ENCODE results near the gene TRIM39.
"Not testable (repeated sequence)": the region's sequence is repeated elsewhere in the genome, so short reads cannot be mapped to it uniquely, and the experiment has no call there.

The TRIM39 gene

GRCh38 chr6:30326526-30327231, at the start of gene TRIM39:
TRIM39 (plus strand) TSS chr6:30326927; CDS start chr6:30329318, 2,391 bp downstream.
- TF ChIP-seq, protein P1, sequence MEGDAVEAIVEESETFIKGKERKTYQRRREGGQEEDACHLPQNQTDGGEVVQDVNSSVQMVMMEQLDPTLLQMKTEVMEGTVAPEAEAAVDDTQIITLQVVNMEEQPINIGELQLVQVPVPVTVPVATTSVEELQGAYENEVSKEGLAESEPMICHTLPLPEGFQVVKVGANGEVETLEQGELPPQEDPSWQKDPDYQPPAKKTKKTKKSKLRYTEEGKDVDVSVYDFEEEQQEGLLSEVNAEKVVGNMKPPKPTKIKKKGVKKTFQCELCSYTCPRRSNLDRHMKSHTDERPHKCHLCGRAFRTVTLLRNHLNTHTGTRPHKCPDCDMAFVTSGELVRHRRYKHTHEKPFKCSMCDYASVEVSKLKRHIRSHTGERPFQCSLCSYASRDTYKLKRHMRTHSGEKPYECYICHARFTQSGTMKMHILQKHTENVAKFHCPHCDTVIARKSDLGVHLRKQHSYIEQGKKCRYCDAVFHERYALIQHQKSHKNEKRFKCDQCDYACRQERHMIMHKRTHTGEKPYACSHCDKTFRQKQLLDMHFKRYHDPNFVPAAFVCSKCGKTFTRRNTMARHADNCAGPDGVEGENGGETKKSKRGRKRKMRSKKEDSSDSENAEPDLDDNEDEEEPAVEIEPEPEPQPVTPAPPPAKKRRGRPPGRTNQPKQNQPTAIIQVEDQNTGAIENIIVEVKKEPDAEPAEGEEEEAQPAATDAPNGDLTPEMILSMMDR (IDR thresholded peaks at IDR 0.05; ENCODE audit: low read depth, low read length, missing control alignments): no peak
- in situ Hi-C loops (cut with HindIII; ENCODE audit: low sequenced_read_pairs): no loop called here
- peak within 1 kb of the TSS; percentile 86 for H3K4me3 ChIP-seq (ENCODE audit: low read depth, low read length)

GRCh38 chr6:30280988-30281387, 45.7 kb upstream of the TRIM39 start:
- in situ Hi-C loops (cut with HindIII; ENCODE audit: low sequenced_read_pairs): not testable (repeated sequence)

More at GRCh38 chr6:30326526-30327231, at the start of gene TRIM39:
- peak; percentile 36 for DNase-seq (ENCODE audit: low read depth)

DNA sequence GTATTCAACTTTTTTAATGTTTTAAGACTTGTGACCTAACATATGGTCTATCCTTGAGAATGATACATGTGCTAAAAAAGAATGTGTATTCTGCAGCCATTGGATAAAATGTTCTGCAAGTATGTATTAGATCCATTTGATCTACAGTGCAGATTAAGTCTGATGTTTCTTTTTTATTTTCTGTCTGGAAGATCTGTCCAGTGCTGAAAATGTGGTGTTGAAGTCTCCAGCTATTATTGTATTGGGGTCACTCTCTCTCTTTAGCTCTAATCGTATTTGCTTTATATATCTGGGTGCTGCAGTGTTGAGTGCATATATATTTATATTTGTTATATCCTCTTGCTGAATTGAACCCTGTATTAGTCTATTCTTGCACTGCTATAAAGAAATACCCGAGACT, 44.2 kb upstream of the TRIM39 start:
- in situ Hi-C loops (cut with HindIII; ENCODE audit: low sequenced_read_pairs): no loop called here
- DNase-seq (ENCODE audit: low read depth): no peak
- TF ChIP-seq, protein P1 (IDR thresholded peaks at IDR 0.05; ENCODE audit: low read depth, low read length, missing control alignments): no peak

More at GRCh38 chr6:30280988-30281387, 45.7 kb upstream of the TRIM39 start:
- not testable (repeated sequence) for H3K4me3 ChIP-seq (ENCODE audit: low read depth, low read length); DNase-seq (ENCODE audit: low read depth)

DNA sequence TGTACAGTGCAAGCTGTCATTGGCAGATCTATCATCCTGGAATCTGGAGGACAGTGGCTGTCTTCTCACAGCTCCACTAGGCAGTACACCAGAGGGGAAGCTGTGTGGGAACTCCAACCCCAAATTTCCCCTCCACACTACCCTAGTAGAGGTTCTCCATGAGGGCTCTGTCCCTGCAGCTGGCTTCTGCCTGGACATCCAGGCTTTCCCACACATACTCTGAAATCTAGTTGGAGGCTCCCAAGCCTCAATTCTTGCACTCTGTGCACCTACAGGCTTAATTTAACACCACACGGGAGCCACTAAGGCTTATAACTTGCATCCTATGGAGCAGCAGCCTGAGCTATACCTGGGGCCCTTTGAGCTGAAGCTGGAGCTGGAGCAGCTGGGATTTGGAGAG, 43.0 kb upstream of the TRIM39 start:
- in situ Hi-C loops (cut with HindIII; ENCODE audit: low sequenced_read_pairs): no loop called here

More for the DNA sequence above, 44.2 kb upstream of the TRIM39 start:
- no peak overlapping the region for H3K4me3 ChIP-seq (ENCODE audit: low read depth, low read length)

GRCh38 chr6:30287139-30287538, 39.6 kb upstream of the TRIM39 start:
- no peak for DNase-seq (ENCODE audit: low read depth)
- no peak overlapping the region for H3K4me3 ChIP-seq (ENCODE audit: low read depth, low read length)
- in situ Hi-C loops (cut with HindIII; ENCODE audit: low sequenced_read_pairs): no loop called here
- TF ChIP-seq, protein P1 (IDR thresholded peaks at IDR 0.05; ENCODE audit: low read depth, low read length, missing control alignments): no peak

More for the DNA sequence above, 43.0 kb upstream of the TRIM39 start:
- no peak for DNase-seq (ENCODE audit: low read depth)
- TF ChIP-seq, protein P1 (IDR thresholded peaks at IDR 0.05; ENCODE audit: low read depth, low read length, missing control alignments): no peak
- H3K4me3 ChIP-seq (ENCODE audit: low read depth, low read length): no peak overlapping the region

GRCh38 chr6:30295837-30296236, 30.9 kb upstream of the TRIM39 start:
- DNase-seq (ENCODE audit: low read depth): no peak
- TF ChIP-seq, protein P1 (IDR thresholded peaks at IDR 0.05; ENCODE audit: low read depth, low read length, missing control alignments): no peak
- no peak overlapping the region for H3K4me3 ChIP-seq (ENCODE audit: low read depth, low read length)
- in situ Hi-C loops (cut with HindIII; ENCODE audit: low sequenced_read_pairs): no loop called here

DNA sequence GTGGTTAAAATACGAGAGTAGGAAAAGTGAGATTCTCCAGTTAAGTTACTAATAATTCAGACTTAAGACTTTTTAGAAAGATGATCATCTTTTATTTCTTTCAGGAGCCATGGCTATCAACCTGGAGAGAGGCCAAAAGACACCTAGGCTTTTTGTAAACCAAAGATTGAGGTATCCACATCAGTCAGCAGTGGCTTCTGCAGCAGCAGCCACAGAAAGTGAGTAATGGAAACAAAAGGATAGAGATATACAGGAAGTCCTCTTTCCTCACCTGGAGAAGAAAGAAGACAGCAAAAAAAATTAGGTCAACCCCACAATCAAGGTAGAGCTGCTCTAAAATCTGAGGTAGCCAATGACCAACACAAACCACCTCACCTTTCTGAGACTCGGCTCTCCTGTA, 22.7 kb upstream of the TRIM39 start:
- TF ChIP-seq, protein P1 (IDR thresholded peaks at IDR 0.05; ENCODE audit: low read depth, low read length, missing control alignments): no peak
- in situ Hi-C loops (cut with HindIII; ENCODE audit: low sequenced_read_pairs): no loop called here
- DNase-seq (ENCODE audit: low read depth): no peak
- no peak overlapping the region for H3K4me3 ChIP-seq (ENCODE audit: low read depth, low read length)
